K562 (cell line): ENCODE results near the gene MED12. TPM values are rescaled to one million over a fixed set of nuclear protein-coding genes. Genes with fewer than 3 reads are reported as not detected.
A peak's percentile ranks its signal among the peaks of the same experiment; 100 is the strongest.

Experiments used
- ATAC-seq: fragments of 200-7000 bp; cut with Tn5 transposase; 3 replicates; pipeline ENCODE4 v1.9.1; 2020; ENCODE audit warnings: moderate library complexity
- BruUV-seq: library from RNA; stranded (reverse); fragments of 400-500 nt; replicated peaks from 2 replicates; lab custom pipeline; 2021; lab: Mats Ljungman, UMichigan
- CTCF ChIA-PET: fragments of 300-600 bp; formaldehyde crosslinking; extraction: SDS; loops from one replicate; lab custom pipeline; 2021; ENCODE audit warnings: low intra/inter-chr PET ratio; lab: Yijun Ruan, JAX
- POLR2A ChIA-PET: fragments of 300-600, 350-650 bp; sonication (Branson Sonifier 250); formaldehyde crosslinking; extraction: SDS; loops from one replicate; lab custom pipeline; 2021; ENCODE audit warnings: antibody characterized with exemption, inconsistent platforms; lab: Yijun Ruan, JAX
- DNase-seq, 4 experiments: peaks; one replicate each; pipeline versions ENCODE4 v3.0.0 to v3.0.0-alpha.2; 2011 to 2018; ENCODE audit warnings: low spot score in 3 of 4, mixed read lengths in 3 of 4; ENCODE audit errors: extremely low read depth in 1 of 4
- FAIRE-seq: peaks from 2 replicates; lab custom pipeline; 2011; peaks lifted over from hg19 to GRCh38; lab: Jason Lieb, UNC
- H2AFZ ChIP-seq: 2 replicates; pipeline ENCODE4 v1.6.0; 2011; ENCODE audit warnings: low read depth, low read length, control low read depth, inconsistent platforms
- H3K27ac ChIP-seq: fragments of 200-600 bp; 3 replicates; pipeline ENCODE4 v1.8.0; 2011; ENCODE audit warnings: low read depth, mild to moderate bottlenecking, control low read depth, inconsistent platforms, low read length, moderate library complexity, mixed read lengths; ENCODE audit errors: extremely low read depth
- H3K27me3 ChIP-seq, 2 experiments: fragments of 300-600 bp in 1 of 2; 2 replicates in 1 of 2; 3 replicates in 1 of 2; pipeline versions ENCODE4 v1.6.0 to v1.8.0; 2011; ENCODE audit warnings: inconsistent platforms in 2 of 2, low read length in 2 of 2, mild to moderate bottlenecking in 1 of 2, mixed read lengths in 1 of 2, moderate library complexity in 1 of 2; ENCODE audit not compliant: control insufficient read depth in 2 of 2, insufficient read depth in 2 of 2
- H3K36me3 ChIP-seq: fragments of 300-600 bp; 3 replicates; pipeline ENCODE4 v1.8.0; 2011; ENCODE audit warnings: mild to moderate bottlenecking, low read length, inconsistent platforms; ENCODE audit not compliant: control insufficient read depth, insufficient read depth
- H3K4me1 ChIP-seq, 2 experiments: fragments of 200-600 bp in 1 of 2; replicated peaks in 1 of 2; 2 replicates in 1 of 2; 3 replicates in 1 of 2; pipeline versions ENCODE4 v1.5.1 to v1.8.0; 2011; ENCODE audit warnings: inconsistent platforms in 2 of 2, low read length in 2 of 2, mild to moderate bottlenecking in 1 of 2, mixed read lengths in 1 of 2, moderate library complexity in 1 of 2; ENCODE audit not compliant: control insufficient read depth in 2 of 2, insufficient read depth in 2 of 2
- H3K4me2 ChIP-seq: 2 replicates; pipeline ENCODE4 v1.6.1; 2011; ENCODE audit warnings: low read length, control low read depth, inconsistent platforms, mixed read lengths; ENCODE audit not compliant: insufficient read depth
- H3K4me3 ChIP-seq: fragments of 200-600 bp; sonication (generic), shearing (Covaris generic); 2 replicates; pipeline ENCODE4 v1.5.1; 2016; ENCODE audit warnings: control low read depth, inconsistent platforms
- H3K79me2 ChIP-seq: fragments of 200-600 bp; 3 replicates; pipeline ENCODE4 v1.8.0; 2011; ENCODE audit warnings: low read length, inconsistent platforms; ENCODE audit not compliant: control insufficient read depth, insufficient read depth
- H3K9ac ChIP-seq, 2 experiments: 2 replicates each; pipeline versions ENCODE4 v1.6.0 to v1.6.1; 2011; ENCODE audit warnings: low read depth in 2 of 2, low read length in 2 of 2, control low read depth in 1 of 2, inconsistent platforms in 1 of 2, mild to moderate bottlenecking in 1 of 2, mixed read lengths in 1 of 2; ENCODE audit not compliant: insufficient read depth in 1 of 2
- H3K9me1 ChIP-seq: one replicate; pipeline ENCODE4 v1.6.0; 2011; ENCODE audit warnings: inconsistent platforms, mild to moderate bottlenecking, low read length, moderate library complexity; ENCODE audit not compliant: control insufficient read depth, insufficient read depth
- H3K9me3 ChIP-seq: replicated peaks from 2 replicates; pipeline ENCODE4 v1.5.1; 2011; ENCODE audit warnings: low read depth, low read length, inconsistent platforms; ENCODE audit not compliant: control insufficient read depth, insufficient read depth
- H4K20me1 ChIP-seq: replicated peaks from 2 replicates; pipeline ENCODE4 v1.6.1; 2011; ENCODE audit warnings: low read length, inconsistent platforms, mixed read lengths; ENCODE audit not compliant: control insufficient read depth, insufficient read depth
- CTCF ChIP-seq, 3 experiments: IDR thresholded peaks in 2 of 3; conservative IDR thresholded peaks in 1 of 3; 2 replicates each; pipeline ENCODE4 v1.5.1; 2011 to 2012; ENCODE audit warnings: low read length in 3 of 3, mild to moderate bottlenecking in 3 of 3, control low read depth in 2 of 3, improper control_type of control experiment in 1 of 3, inconsistent platforms in 1 of 3, low read depth in 1 of 3, mixed read lengths in 1 of 3, moderate library complexity in 1 of 3; ENCODE audit not compliant: insufficient read depth in 2 of 3
- FUS ChIP-seq: fragments of 200-400 bp; formaldehyde crosslinking; optimal IDR thresholded peaks from 2 replicates; pipeline ENCODE3; 2017; ENCODE audit warnings: low read depth, low read length
- NCOA2 ChIP-seq, 2 experiments: fragments of 450-650 bp; IDR thresholded peaks; 2 replicates each; pipeline ENCODE4 v1.6.1; 2018; ENCODE audit warnings: mild to moderate bottlenecking in 2 of 2, moderate library complexity in 1 of 2; ENCODE audit not compliant: partially characterized antibody in 2 of 2
- RBFOX2 ChIP-seq: fragments of 200-400 bp; formaldehyde crosslinking; IDR thresholded peaks from 2 replicates; pipeline ENCODE4 v1.6.1; 2017; ENCODE audit warnings: low read depth, mild to moderate bottlenecking, low read length, moderate library complexity
- RBM15 ChIP-seq: fragments of 200-400 bp; formaldehyde crosslinking; IDR thresholded peaks from 2 replicates; pipeline ENCODE4 v1.6.1; 2018; ENCODE audit warnings: mild to moderate bottlenecking, low read length, moderate library complexity; ENCODE audit not compliant: insufficient read depth
- REST ChIP-seq, 2 experiments: fragments of 450-650 bp; formaldehyde crosslinking in 1 of 2; IDR thresholded peaks; 2 replicates each; pipeline versions ENCODE4 v1.4.0 to v1.6.1; 2014 to 2020; ENCODE audit warnings: mild to moderate bottlenecking in 2 of 2, borderline replicate concordance in 1 of 2, low read depth in 1 of 2
- WHSC1 ChIP-seq: IDR thresholded peaks from one replicate; pipeline ENCODE4 v1.6.1; 2012; ENCODE audit warnings: low read length, control low read depth, inconsistent platforms
- XRCC5 ChIP-seq: fragments of 200-400 bp; formaldehyde crosslinking; IDR thresholded peaks from 2 replicates; pipeline ENCODE4 v1.6.1; 2017; ENCODE audit warnings: low read depth, mild to moderate bottlenecking, low read length
- ZNF316 ChIP-seq: fragments of 450-650 bp; IDR thresholded peaks from 2 replicates; pipeline ENCODE4 v1.6.1; 2016
- ZNF785 ChIP-seq: fragments of 250-450 bp; sonication (Bioruptor Pico); IDR thresholded peaks from 2 replicates; pipeline ENCODE4 v1.4.0; 2020; ENCODE audit warnings: mild to moderate bottlenecking
- WGBS: fragments of 100-300 bp; shearing (Covaris generic); methylation state at CpG from one replicate; pipeline ENCODE4 v1.1.6; 2016; ENCODE audit warnings: low coverage, mixed read lengths; ENCODE audit not compliant: insufficient coverage; ENCODE audit errors: missing lambda C conversion rate; 5-methylcytosine and 5-hydroxymethylcytosine counted together
- in situ Hi-C: fragments of 300-500 bp; cut with MboI; formaldehyde crosslinking; loops from 4 replicates; pipeline ENCODE4 v1.15.0; 2018; ENCODE audit warnings: inconsistent platforms, mixed read lengths
- intact Hi-C: fragments of 100-400 bp; cut with micrococcal nuclease; formaldehyde crosslinking; loops from 2 replicates; pipeline ENCODE4 v1.14.2; 2022
- polyA plus RNA-seq, 8 experiments: library from polyadenylated mRNA; depleted of rRNA in 4 of 8; stranded (reverse) in 5 of 8; unstranded in 3 of 8; fragments of >200 nt; fragmentation: Nextera tagmentation in 2 of 8; fragmentation: Illumina TruSeq in 1 of 8; extraction: Ambion mirVana in 2 of 8; extraction: Trizol in 1 of 8; gene quantifications; 2 replicates each; pipeline versions ENCODE4 v1.2.1 to v1.2.3, GENCODE V29; 2011 to 2014; ENCODE audit warnings: inconsistent platforms in 1 of 8, missing spikeins in 1 of 8
- total RNA-seq, 7 experiments: library from RNA; depleted of rRNA in 6 of 7; stranded (reverse); fragments of >200 nt in 6 of 7; fragmentation: Illumina TruSeq in 2 of 7; extraction: Trizol in 2 of 7; gene quantifications; 2 replicates each; pipeline versions ENCODE4 v1.2.1 to v1.2.3, GENCODE V29; 2011 to 2021; ENCODE audit warnings: low replicate concordance in 1 of 7

MED12 gene
- total and polyA plus RNA-seq, 9 of the 15 experiments (the other 6 are each of a cell fraction or from before 2014, with no cell fraction given), result 1.6 to 49.7 (median 8.6) TPM

GRCh38 chrX:71100581-71101505, 17.6 kb upstream of the MED12 start:
- Histone ChIP-seq H3K27me3 (no peaks in the 10 kb centered on the region), H4K20me1 (no peaks in the 10 kb centered on the region), H3K27ac (peak overlapping the region; percentile 91; the same call in 2 of the 3 replicates), H3K9me3 (no peaks in the 10 kb centered on the region), H3K36me3 (peaks cover 3% of the 10 kb centered on the region; the same call in 1 of the 3 replicates), H3K79me2 (peaks cover 28% of the 10 kb centered on the region), H2AFZ (no peak overlapping the region), H3K4me2 (no peak overlapping the region), H3K4me3 (no peak overlapping the region), H3K9me1 (no peaks in the 10 kb centered on the region), H3K4me1 (peaks cover 40 to 47% of the 10 kb centered on the region in 2 experiments), H3K9ac (peak overlapping the region; percentile 25 to 48; a peak in 1 of 4 replicates)
- CTCF ChIA-PET, result interaction anchor here (1.5 kb wide), 1 partner anchor 28 kb away, joined by 6 read pairs; no protein-coding TSS in a partner anchor
- FAIRE-seq (no peak), ATAC-seq (peak; percentile 27), DNase-seq (peak; percentile 26 to 57 (median 38))
- POLR2A ChIA-PET, result interaction anchor here (0.5 to 2.3 kb wide), 6 partner anchors 9 to 146 kb away, joined by 3 to 9 read pairs (median 4); partner anchors contain the start of gene MED12
- intact Hi-C loops (no loop called here), in situ Hi-C loops (no loop called here)
- BruUV-seq, result no TSS peak
- WGBS, result 84% methylated on average over 18 of the region's 31 CpGs
- no peak for TF ChIP-seq RBM15
- TF ChIP-seq REST (IDR thresholded peaks at IDR 0.05; ENCODE audit: borderline replicate concordance), result peak; percentile 46
- TF ChIP-seq REST (CRISPR knock-in tag; IDR thresholded peaks at IDR 0.05; ENCODE audit: low read depth), result no peak
- 0 out of 2 replicates have a peak, but pooled peaks have one; percentile 24 for TF ChIP-seq RBFOX2
- no peak for TF ChIP-seq XRCC5
- TF ChIP-seq ZNF785 (CRISPR knock-in tag), result no peak
- TF ChIP-seq WHSC1, result no peak
- TF ChIP-seq ZNF316, result 0 out of 2 replicates have a peak, but pooled peaks have one; percentile 7
- TF ChIP-seq NCOA2 (IDR thresholded peaks at IDR 0.05; ENCODE audit: partially characterized antibody in 2 of 2), result no peak
- TF ChIP-seq CTCF (IDR thresholded peaks at IDR 0.05 in 2 of 3, conservative IDR thresholded peaks at IDR 0.05 in 1 of 3; ENCODE audit: insufficient read depth in 2 of 3, low read depth in 1 of 3, low read length in 3 of 3), result peak; percentile 35 to 65 (median 39); a peak in 5 of 6 replicates
- TF ChIP-seq FUS, result no peak
